Mammary epithelial cell (primary cell): ENCODE measurements around the gene TINAGL1.

ENCODE experiments used
- CTCF ChIP-seq, 2 donors: IDR thresholded peaks in 1 of 2; conservative IDR thresholded peaks in 1 of 2; 2 replicates each; pipeline ENCODE4 v1.5.1; 2011 to 2012; ENCODE audit warnings: inconsistent platforms in 2 of 2, low read length in 2 of 2, mild to moderate bottlenecking in 2 of 2, control low read depth in 1 of 2, low read depth in 1 of 2; ENCODE audit not compliant: insufficient read depth in 1 of 2; ENCODE audit errors: extremely low read depth in 1 of 2
- EZH2 ChIP-seq: IDR thresholded peaks from 2 replicates; pipeline ENCODE4 v1.6.1; 2012; ENCODE audit warnings: low read length, inconsistent platforms, borderline replicate concordance

GRCh38 chr1:31559715-31560114 is 16.6 kb upstream of the TINAGL1 start:
- TF ChIP-seq CTCF (conservative IDR thresholded peaks at IDR 0.05 in 1 of 2, IDR thresholded peaks at IDR 0.05 in 1 of 2; ENCODE audit: extremely low read depth in 1 of 2, insufficient read depth in 1 of 2, low read depth in 1 of 2, low read length in 2 of 2): no peak
- no peak for TF ChIP-seq EZH2
